Measurements from ENCODE around the gene SH3RF2.
"Not testable (repeated sequence)": the region's sequence is repeated elsewhere in the genome, so short reads cannot be mapped to it uniquely, and the experiment has no call there.

SH3RF2 gene

DNA sequence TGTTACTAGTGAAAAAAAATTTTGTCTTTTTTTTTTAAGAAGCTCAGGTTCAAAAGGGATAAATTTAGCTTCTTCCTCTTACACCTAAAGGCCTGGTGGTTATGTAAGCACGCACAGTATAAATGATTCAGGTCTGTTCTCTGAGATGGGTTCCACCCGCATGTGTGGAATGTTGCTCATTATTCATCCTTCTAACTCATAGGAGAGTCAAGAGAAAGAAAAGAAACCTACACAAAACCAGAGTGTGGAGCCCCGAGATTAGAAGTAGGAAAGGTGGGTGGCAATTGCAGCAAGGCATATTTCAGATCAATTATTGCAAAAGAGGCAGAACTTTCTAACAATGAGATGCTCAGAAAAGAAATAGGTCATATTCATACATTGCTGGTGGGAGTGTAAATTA, 155.5 kb downstream of the SH3RF2 start:
- DNase-seq: no peak

DNA sequence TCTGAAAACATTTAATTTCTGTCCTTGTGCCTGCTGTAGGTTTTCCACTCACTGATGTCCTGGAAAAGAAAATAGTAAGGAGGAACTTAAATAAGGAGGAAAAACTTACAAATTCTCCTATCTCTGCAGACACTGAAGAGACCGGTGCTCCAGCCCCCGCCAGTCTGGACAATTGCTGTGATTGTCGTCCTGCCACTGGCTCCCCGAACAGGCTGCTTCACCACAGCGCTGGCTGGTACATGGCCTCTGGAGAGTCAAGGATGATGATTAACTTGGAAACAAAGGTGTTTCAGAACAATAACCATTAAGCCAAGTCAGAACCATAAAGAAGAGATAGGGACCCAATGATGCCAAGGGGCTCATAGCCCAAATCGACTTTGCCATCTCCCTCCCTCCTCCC, 161.7 kb downstream of the SH3RF2 start:
- DNase-seq: no peak

- no peak for DNase-seq
These were observed 165.3 kb downstream of the SH3RF2 start for GRCh38 chr5:146101646-146102045.

DNA sequence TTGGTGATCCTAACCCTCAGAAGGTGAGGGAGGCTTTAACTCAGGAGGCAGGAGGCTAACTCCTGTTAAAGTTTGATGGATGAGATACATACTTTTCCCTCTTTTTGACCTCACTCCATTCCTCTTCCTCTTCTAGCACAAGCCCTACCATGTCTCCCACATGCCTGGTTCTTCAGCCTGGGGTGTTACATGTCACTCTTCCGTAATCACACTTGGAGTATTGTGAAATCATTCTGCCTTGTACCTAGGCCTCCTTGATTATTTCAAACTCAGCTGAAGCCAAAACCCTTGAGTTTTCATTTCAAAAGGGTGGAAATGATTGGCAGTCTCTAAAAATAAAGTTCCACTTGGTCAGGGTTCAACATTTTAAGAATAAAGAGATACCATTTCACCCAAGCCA, 167.2 kb downstream of the SH3RF2 start:
- no peak for DNase-seq

- no peak for DNase-seq
These were observed 169.1 kb downstream of the SH3RF2 start, which contains the start of gene PLAC8L1 for GRCh38 chr5:146105477-146105876. TSS of gene PLAC8L1 (minus strand) at chr5:146105577. CDS start at chr5:146104311, 1,266 bp downstream.

DNA sequence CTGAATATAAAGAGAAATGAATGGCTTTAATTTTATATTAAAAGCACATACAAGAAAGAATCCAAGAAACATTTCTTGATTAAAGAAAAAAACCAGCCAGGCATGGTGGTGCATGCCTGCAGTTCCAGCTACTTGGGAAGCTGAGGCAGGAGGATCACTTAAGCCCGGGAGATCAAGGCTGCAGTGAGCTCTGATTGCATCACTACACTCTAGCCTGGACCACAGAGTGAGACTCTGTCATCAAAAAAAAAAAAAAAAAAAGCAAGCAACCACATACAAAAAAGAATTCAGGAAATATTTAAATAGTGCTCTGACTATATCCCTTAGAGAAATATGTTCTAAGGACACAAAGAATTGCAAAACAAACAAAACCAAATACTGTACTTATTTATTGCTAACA, 171.5 kb downstream of the SH3RF2 start:
- DNase-seq: no peak

DNA sequence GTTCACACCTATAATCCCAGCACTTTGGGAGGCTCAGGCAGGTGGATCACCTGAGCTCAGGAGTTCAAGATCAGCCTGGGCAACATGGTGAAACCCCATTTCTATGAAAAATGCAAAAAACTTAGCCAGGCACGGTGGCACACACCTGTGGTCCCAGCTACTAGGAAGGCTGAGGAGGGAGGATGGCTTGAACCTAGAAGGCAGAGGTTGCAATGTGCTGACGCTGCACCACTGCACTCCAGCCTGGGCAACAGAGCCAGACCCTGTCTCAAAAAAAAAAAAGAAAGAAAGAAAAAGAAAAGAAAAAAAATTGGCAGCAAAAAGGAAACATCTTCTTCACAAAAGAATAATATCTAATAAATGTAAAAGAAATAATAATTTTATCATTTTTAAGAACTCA, 172.5 kb downstream of the SH3RF2 start:
- DNase-seq: not testable (repeated sequence)

DNA sequence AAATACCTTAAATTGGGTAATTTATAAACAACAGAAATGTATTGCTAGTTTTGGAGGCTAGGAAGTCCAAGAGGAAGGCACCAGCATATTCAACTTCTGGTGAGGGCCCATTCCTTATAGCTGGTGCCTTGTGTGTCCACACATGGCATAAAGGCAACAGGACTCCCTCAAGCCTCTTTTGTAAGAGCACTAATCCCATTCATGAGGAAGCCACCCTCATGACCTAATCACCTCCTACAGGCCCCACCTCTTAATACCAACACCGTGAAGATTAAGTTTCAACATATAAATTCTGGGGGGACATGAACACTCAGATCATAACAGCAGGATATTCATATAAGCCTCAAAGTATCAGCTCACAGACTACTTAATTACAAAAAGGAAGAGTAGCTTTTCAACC, 173.0 kb downstream of the SH3RF2 start:
- no peak for DNase-seq

- DNase-seq: peak in 1 of 3 experiments; percentile 34
These were observed 175.0 kb downstream of the SH3RF2 start for GRCh38 chr5:146111409-146111808.

GRCh38 chr5:146112476-146112875, 176.1 kb downstream of the SH3RF2 start:
- no peak for DNase-seq
